SK-N-SH treated with all-trans-retinoic acid at 6 μM for 48 hours (cell line): Measurements from ENCODE around the gene C2CD3.

Experiments
- ATAC-seq: fragments of 200-7000 bp; cut with Tn5 transposase; 3 replicates; pipeline ENCODE4 v1.9.1; 2020; ENCODE audit warnings: mild to moderate bottlenecking, moderate library complexity
- ARNTL ChIP-seq: fragments of 450-650 bp; formaldehyde crosslinking; IDR thresholded peaks from 2 replicates; pipeline ENCODE4 v1.5.0; 2020; ENCODE audit warnings: low read depth, mild to moderate bottlenecking, moderate library complexity, borderline replicate concordance
- BACH2 ChIP-seq: fragments of 250-450 bp; sonication (Bioruptor Pico); IDR thresholded peaks from 2 replicates; pipeline ENCODE4 v1.9.0; 2021; ENCODE audit warnings: mild to moderate bottlenecking, borderline replicate concordance
- CSDC2 ChIP-seq: fragments of 250-450 bp; sonication (Bioruptor Pico); IDR thresholded peaks from 2 replicates; pipeline ENCODE4 v1.5.0; 2020; ENCODE audit warnings: mild to moderate bottlenecking, moderate library complexity
- GLIS3 ChIP-seq: fragments of 250-450 bp; sonication (Bioruptor Pico); IDR thresholded peaks from 2 replicates; pipeline ENCODE4 v1.5.0; 2020; ENCODE audit warnings: mild to moderate bottlenecking, moderate library complexity
- ISL1 ChIP-seq: fragments of 250-450 bp; sonication (Bioruptor Pico); IDR thresholded peaks from 2 replicates; pipeline ENCODE4 v2.1.2; 2022; ENCODE audit warnings: mild to moderate bottlenecking, moderate library complexity
- OSR1 ChIP-seq: fragments of 250-450 bp; sonication (Bioruptor Pico); IDR thresholded peaks from 2 replicates; pipeline ENCODE4 v1.8.0; 2022; ENCODE audit warnings: moderate library complexity, mild to moderate bottlenecking, inconsistent platforms
- PPARA ChIP-seq: fragments of 250-450 bp; sonication (Bioruptor Pico); IDR thresholded peaks from 2 replicates; pipeline ENCODE4 v1.5.0; 2020; ENCODE audit warnings: mild to moderate bottlenecking, borderline replicate concordance
- RARB ChIP-seq: fragments of 250-450 bp; sonication (Bioruptor Pico); IDR thresholded peaks from 2 replicates; pipeline ENCODE4 v1.8.0; 2021; ENCODE audit warnings: mild to moderate bottlenecking, moderate library complexity
- SNAI2 ChIP-seq: fragments of 250-450 bp; sonication (Bioruptor Pico); IDR thresholded peaks from 2 replicates; pipeline ENCODE4 v1.5.0; 2020; ENCODE audit warnings: mild to moderate bottlenecking, moderate library complexity
- TCF4 ChIP-seq: fragments of 250-450 bp; sonication (Bioruptor Pico); IDR thresholded peaks from 2 replicates; pipeline ENCODE4 v1.8.0; 2021; ENCODE audit warnings: mild to moderate bottlenecking, moderate library complexity, borderline replicate concordance
- TOX ChIP-seq: fragments of 250-450 bp; sonication (Bioruptor Pico); IDR thresholded peaks from 2 replicates; pipeline ENCODE4 v1.8.0; 2021; ENCODE audit warnings: mild to moderate bottlenecking, moderate library complexity, borderline replicate concordance
- ZC3H10 ChIP-seq: fragments of 250-450 bp; sonication (Bioruptor Pico); IDR thresholded peaks from 2 replicates; pipeline ENCODE4 v1.5.1; 2021; ENCODE audit warnings: mild to moderate bottlenecking, moderate library complexity
- ZFP3 ChIP-seq: fragments of 250-450 bp; sonication (Bioruptor Pico); IDR thresholded peaks from 2 replicates; pipeline ENCODE4 v1.5.0; 2020; ENCODE audit warnings: mild to moderate bottlenecking, moderate library complexity
- ZFP30 ChIP-seq: fragments of 450-650 bp; formaldehyde crosslinking; IDR thresholded peaks from 2 replicates; pipeline ENCODE4 v1.5.0; 2022; ENCODE audit warnings: mild to moderate bottlenecking, moderate library complexity
- ZNF565 ChIP-seq: fragments of 450-650 bp; formaldehyde crosslinking; conservative IDR thresholded peaks from 2 replicates; pipeline ENCODE4 v1.5.0; 2020; ENCODE audit warnings: low read depth, mild to moderate bottlenecking, moderate library complexity
- ZNF70 ChIP-seq: fragments of 450-650 bp; formaldehyde crosslinking; IDR thresholded peaks from 2 replicates; pipeline ENCODE4 v1.5.0; 2020; ENCODE audit warnings: mild to moderate bottlenecking, moderate library complexity
- ZNF8 ChIP-seq: fragments of 450-650 bp; formaldehyde crosslinking; IDR thresholded peaks from 2 replicates; pipeline ENCODE4 v1.5.0; 2020; ENCODE audit warnings: mild to moderate bottlenecking, moderate library complexity
- TF ChIP-seq, protein P1 (sequence below): fragments of 250-450 bp; sonication (Bioruptor Pico); IDR thresholded peaks from 2 replicates; pipeline ENCODE4 v1.8.0; 2021; ENCODE audit warnings: low read depth, mild to moderate bottlenecking, moderate library complexity, borderline replicate concordance
- TF ChIP-seq, protein P2 (sequence below): fragments of 250-450 bp; sonication (Bioruptor Pico); IDR thresholded peaks from 2 replicates; pipeline ENCODE4 v1.5.1; 2020; ENCODE audit warnings: low read depth, mild to moderate bottlenecking, moderate library complexity
- TF ChIP-seq, protein P3 (sequence below): fragments of 250-450 bp; sonication (Bioruptor Pico); IDR thresholded peaks from 2 replicates; pipeline ENCODE4 v1.8.0; 2020; ENCODE audit warnings: mild to moderate bottlenecking, moderate library complexity, borderline replicate concordance
- TF ChIP-seq, protein P4 (sequence below): fragments of 250-450 bp; sonication (Bioruptor Pico); IDR thresholded peaks from 2 replicates; pipeline ENCODE4 v1.5.1; 2021; ENCODE audit warnings: mild to moderate bottlenecking, moderate library complexity

The C2CD3 gene

DNA sequence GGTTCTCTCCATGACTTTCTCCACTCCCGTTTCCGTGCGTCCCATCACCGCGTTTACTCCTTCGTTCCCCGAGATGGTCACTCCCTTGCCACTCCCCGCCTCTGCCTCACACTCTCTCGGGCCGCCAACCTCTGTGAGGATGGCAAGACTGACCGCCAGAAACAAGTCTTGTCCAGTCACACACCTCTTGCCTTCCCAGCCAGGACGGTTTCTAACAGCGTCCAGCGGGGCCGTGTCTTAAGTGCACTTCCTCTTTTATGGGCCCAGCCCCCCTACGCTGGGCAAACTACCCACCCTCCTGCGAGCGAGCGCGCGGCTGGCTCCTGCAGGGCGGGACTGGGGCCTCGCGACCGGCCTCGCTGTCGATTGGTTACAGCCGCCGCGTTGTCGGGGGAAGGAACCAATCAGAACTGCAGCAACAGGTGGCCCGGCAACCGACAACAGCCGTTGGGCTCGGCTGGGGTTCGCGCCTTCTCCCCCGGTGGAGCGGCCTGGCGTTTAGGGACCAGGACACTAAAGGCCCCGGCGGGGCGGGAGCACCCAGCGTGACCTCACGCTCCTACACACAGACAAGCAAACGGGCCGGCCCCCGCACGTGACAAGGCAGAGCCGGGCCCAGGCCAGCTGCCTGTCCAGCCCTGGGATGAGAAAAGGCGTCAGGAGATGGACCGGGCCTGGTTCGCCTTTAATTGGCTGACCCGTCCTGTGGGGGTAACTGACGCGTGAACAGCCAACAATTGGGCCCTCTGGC is 187.6 kb downstream of the C2CD3 start:
- TF ChIP-seq ISL1 (CRISPR knock-in tag) (no peak), ZNF565 (CRISPR knock-in tag) (no peak), SNAI2 (peak; percentile 86; the same call in 1 of the 2 replicates), ZFP3 (CRISPR knock-in tag) (peak; percentile 97)
- TF ChIP-seq, protein P1, sequence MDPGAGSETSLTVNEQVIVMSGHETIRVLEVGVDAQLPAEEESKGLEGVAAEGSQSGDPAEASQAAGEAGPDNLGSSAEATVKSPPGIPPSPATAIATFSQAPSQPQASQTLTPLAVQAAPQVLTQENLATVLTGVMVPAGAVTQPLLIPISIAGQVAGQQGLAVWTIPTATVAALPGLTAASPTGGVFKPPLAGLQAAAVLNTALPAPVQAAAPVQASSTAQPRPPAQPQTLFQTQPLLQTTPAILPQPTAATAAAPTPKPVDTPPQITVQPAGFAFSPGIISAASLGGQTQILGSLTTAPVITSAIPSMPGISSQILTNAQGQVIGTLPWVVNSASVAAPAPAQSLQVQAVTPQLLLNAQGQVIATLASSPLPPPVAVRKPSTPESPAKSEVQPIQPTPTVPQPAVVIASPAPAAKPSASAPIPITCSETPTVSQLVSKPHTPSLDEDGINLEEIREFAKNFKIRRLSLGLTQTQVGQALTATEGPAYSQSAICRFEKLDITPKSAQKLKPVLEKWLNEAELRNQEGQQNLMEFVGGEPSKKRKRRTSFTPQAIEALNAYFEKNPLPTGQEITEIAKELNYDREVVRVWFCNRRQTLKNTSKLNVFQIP (CRISPR knock-in tag): no peak
- peak; percentile 94 for ATAC-seq

DNA sequence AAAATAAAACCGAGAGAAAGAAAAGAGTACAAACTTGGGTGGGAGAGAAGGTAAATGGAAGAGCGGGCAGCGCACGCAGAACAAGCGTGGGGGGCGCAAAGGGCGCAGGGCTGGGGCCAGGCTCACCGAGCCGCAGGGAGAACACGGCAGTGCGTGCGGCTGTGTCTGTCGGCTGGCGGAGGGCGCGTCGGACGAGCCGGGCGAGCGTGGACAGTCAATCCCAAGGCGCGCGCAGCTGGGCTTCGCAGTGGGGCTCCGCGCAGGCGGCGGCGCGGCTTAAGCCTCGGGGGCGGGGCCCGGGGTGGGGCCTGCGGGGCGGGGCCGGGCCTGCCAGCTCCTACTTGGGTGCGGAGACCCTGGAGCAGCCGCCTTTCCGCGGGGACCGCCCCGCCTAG is 188.2 kb downstream of the C2CD3 start, which contains the start of gene UCP2:
UCP2 (minus strand) TSS at position 249 of the 395 bp plus-strand sequence. CDS start 4,465 bp downstream, outside the sequence.
- TF ChIP-seq, protein P2, sequence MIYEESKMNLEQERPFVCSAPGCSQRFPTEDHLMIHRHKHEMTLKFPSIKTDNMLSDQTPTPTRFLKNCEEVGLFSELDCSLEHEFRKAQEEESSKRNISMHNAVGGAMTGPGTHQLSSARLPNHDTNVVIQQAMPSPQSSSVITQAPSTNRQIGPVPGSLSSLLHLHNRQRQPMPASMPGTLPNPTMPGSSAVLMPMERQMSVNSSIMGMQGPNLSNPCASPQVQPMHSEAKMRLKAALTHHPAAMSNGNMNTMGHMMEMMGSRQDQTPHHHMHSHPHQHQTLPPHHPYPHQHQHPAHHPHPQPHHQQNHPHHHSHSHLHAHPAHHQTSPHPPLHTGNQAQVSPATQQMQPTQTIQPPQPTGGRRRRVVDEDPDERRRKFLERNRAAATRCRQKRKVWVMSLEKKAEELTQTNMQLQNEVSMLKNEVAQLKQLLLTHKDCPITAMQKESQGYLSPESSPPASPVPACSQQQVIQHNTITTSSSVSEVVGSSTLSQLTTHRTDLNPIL (CRISPR knock-in tag): no peak
- no peak for TF ChIP-seq ZFP30
- TF ChIP-seq ZC3H10 (CRISPR knock-in tag): no peak
- TF ChIP-seq PPARA (CRISPR knock-in tag): no peak
- TF ChIP-seq ZNF70 (CRISPR knock-in tag): no peak
- no peak for TF ChIP-seq ZNF565 (CRISPR knock-in tag)
- TF ChIP-seq BACH2 (CRISPR knock-in tag): no peak
- no peak for TF ChIP-seq TOX (CRISPR knock-in tag)
- no peak for TF ChIP-seq OSR1
- TF ChIP-seq, protein P3, sequence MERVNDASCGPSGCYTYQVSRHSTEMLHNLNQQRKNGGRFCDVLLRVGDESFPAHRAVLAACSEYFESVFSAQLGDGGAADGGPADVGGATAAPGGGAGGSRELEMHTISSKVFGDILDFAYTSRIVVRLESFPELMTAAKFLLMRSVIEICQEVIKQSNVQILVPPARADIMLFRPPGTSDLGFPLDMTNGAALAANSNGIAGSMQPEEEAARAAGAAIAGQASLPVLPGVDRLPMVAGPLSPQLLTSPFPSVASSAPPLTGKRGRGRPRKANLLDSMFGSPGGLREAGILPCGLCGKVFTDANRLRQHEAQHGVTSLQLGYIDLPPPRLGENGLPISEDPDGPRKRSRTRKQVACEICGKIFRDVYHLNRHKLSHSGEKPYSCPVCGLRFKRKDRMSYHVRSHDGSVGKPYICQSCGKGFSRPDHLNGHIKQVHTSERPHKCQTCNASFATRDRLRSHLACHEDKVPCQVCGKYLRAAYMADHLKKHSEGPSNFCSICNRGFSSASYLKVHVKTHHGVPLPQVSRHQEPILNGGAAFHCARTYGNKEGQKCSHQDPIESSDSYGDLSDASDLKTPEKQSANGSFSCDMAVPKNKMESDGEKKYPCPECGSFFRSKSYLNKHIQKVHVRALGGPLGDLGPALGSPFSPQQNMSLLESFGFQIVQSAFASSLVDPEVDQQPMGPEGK (CRISPR knock-in tag): no peak
- TF ChIP-seq, protein P4, sequence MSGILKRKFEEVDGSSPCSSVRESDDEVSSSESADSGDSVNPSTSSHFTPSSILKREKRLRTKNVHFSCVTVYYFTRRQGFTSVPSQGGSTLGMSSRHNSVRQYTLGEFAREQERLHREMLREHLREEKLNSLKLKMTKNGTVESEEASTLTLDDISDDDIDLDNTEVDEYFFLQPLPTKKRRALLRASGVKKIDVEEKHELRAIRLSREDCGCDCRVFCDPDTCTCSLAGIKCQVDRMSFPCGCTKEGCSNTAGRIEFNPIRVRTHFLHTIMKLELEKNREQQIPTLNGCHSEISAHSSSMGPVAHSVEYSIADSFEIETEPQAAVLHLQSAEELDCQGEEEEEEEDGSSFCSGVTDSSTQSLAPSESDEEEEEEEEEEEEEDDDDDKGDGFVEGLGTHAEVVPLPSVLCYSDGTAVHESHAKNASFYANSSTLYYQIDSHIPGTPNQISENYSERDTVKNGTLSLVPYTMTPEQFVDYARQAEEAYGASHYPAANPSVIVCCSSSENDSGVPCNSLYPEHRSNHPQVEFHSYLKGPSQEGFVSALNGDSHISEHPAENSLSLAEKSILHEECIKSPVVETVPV (CRISPR knock-in tag): no peak
- TF ChIP-seq, protein P1 (CRISPR knock-in tag): no peak
- TF ChIP-seq GLIS3 (CRISPR knock-in tag): no peak
- TF ChIP-seq RARB (CRISPR knock-in tag): no peak
- TF ChIP-seq CSDC2 (CRISPR knock-in tag): no peak
- no peak for TF ChIP-seq TCF4 (CRISPR knock-in tag)
- TF ChIP-seq SNAI2: no peak
- TF ChIP-seq ARNTL (CRISPR knock-in tag): no peak
- ATAC-seq: peak; percentile 92

DNA sequence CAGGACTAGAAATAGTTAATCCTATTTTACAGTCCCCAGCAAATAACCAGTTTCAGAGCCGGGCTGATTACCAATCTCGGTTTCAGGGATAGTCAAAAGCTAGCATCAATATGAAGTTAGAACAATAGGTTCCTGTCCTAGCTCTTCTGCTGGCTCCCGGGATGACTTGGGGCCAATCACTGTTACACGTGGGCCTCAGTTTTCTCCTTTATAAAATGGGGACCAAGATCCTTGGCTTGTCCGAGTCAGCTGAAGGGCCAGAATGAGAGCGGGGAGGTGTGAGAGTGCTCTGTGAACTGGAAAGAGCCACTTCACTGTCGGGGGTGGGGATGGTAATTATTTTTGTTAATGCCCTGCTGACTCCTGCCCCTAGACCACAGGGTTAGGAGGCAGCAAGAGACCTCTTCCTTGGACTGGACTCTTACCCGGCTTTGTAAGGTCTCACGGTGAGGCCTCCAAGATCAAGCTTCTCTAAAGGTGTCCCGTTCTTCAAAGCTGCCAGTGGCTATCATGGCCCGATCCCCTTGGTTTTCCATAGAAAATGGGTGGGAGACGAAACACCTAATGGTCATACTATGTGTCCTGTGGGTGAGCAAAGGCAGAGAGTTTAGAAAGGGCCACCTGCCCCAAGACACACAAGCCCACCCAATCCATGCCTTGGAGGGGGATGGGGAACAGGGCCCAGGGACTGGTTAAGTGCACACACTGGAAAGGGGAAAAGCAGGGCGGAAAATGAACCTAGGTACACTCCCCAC is 189.6 kb downstream of the C2CD3 start:
- TF ChIP-seq ZNF8 (CRISPR knock-in tag): no peak
- TF ChIP-seq ZNF70 (CRISPR knock-in tag): no peak
- no peak for TF ChIP-seq ZC3H10 (CRISPR knock-in tag)
- TF ChIP-seq SNAI2: no peak
- TF ChIP-seq, all 23 proteins: peak for 0
- no peak for ATAC-seq
